HepG2 (cell line): Measurements from ENCODE around the gene CENPB. TPM values are rescaled to one million over a fixed set of nuclear protein-coding genes. Genes with fewer than 3 reads are reported as not detected.

ENCODE experiments used
- AKNA ChIP-seq: sonication (generic); formaldehyde crosslinking; IDR thresholded peaks from 2 replicates; pipeline ENCODE4 v1.4.0; 2020; ENCODE audit warnings: missing genetic modification reagents, borderline replicate concordance
- BRCA1 ChIP-seq: sonication (generic); formaldehyde crosslinking; IDR thresholded peaks from 2 replicates; pipeline ENCODE4 v1.4.0; 2020; ENCODE audit warnings: missing genetic modification reagents
- CAMTA2 ChIP-seq: sonication (generic); formaldehyde crosslinking; IDR thresholded peaks from 2 replicates; pipeline ENCODE4 v1.4.0; 2020; ENCODE audit warnings: mild to moderate bottlenecking, missing genetic modification reagents, borderline replicate concordance
- HBP1 ChIP-seq: IDR thresholded peaks from 2 replicates; pipeline ENCODE4 v1.6.1; 2016; ENCODE audit warnings: low read depth, control low read depth
- KDM5A ChIP-seq: fragments of 200-600 bp; sonication (generic); IDR thresholded peaks from 2 replicates; pipeline ENCODE4 v1.7.0; 2018; ENCODE audit warnings: antibody characterized with exemption, mild to moderate bottlenecking, low read length, borderline replicate concordance
- NFE2L2 ChIP-seq: fragments of 150-350 bp; IDR thresholded peaks from 2 replicates; pipeline ENCODE4 v1.6.1; 2014; ENCODE audit warnings: low read length
- TRIM22 ChIP-seq: fragments of 450-650 bp; IDR thresholded peaks from 2 replicates; pipeline ENCODE4 v1.6.1; 2017
- ZHX1 ChIP-seq: sonication (generic); formaldehyde crosslinking; IDR thresholded peaks from 2 replicates; pipeline ENCODE4 v1.8.1; 2022; ENCODE audit warnings: low read depth, mild to moderate bottlenecking, missing genetic modification reagents
- ZKSCAN5 ChIP-seq: sonication (generic); formaldehyde crosslinking; IDR thresholded peaks from 2 replicates; pipeline ENCODE4 v1.5.1; 2020; ENCODE audit warnings: mild to moderate bottlenecking, missing genetic modification reagents
- ZNF597 ChIP-seq: sonication (generic); formaldehyde crosslinking; IDR thresholded peaks from 2 replicates; pipeline ENCODE4 v1.5.0; 2020; ENCODE audit warnings: missing genetic modification reagents
- ZNF761 ChIP-seq: sonication (generic); formaldehyde crosslinking; conservative IDR thresholded peaks from 2 replicates; pipeline ENCODE4 v1.4.0; 2020; ENCODE audit warnings: mild to moderate bottlenecking, missing genetic modification reagents
- ZSCAN12 ChIP-seq: sonication (generic); formaldehyde crosslinking; IDR thresholded peaks from 2 replicates; pipeline ENCODE4 v1.9.0; 2021; ENCODE audit warnings: mild to moderate bottlenecking, missing genetic modification reagents
- ZSCAN5A ChIP-seq: sonication (generic); formaldehyde crosslinking; IDR thresholded peaks from 2 replicates; pipeline ENCODE4 v1.8.0; 2022; ENCODE audit warnings: mild to moderate bottlenecking, missing genetic modification reagents, borderline replicate concordance
- polyA plus RNA-seq, 8 experiments: library from polyadenylated mRNA; depleted of rRNA in 3 of 8; stranded (reverse) in 7 of 8; unstranded in 1 of 8; fragments of >200 nt; fragmentation: Illumina TruSeq in 4 of 8; extraction: Trizol in 4 of 8; gene quantifications; 2 replicates each; pipeline versions ENCODE4 v1.2.1 to v1.2.3, GENCODE V29; 2011 to 2016; ENCODE audit warnings: low read depth in 4 of 8, missing spikeins in 1 of 8, mixed read lengths in 1 of 8; ENCODE audit not compliant: insufficient read depth in 1 of 8
- total RNA-seq, 5 experiments: library from RNA; depleted of rRNA; stranded (reverse); fragments of >200 nt; fragmentation: Illumina TruSeq; extraction: Trizol; gene quantifications; 2 replicates each; pipeline ENCODE4 v1.2.3, GENCODE V29; 2016; ENCODE audit warnings: low read depth in 1 of 5

Gene CENPB
- total and polyA plus RNA-seq, 2 of the 13 experiments (the other 11 are each of a cell fraction or from before 2014, with no cell fraction given): 10.4 to 54.5 TPM

- TF ChIP-seq TRIM22 (no peak), ZHX1 (peak; percentile 79), BRCA1 (peak; percentile 79), ZKSCAN5 (CRISPR knock-in tag) (peak; percentile 61), KDM5A (peak; percentile 63; the same call in 1 of the 2 replicates), ZNF597 (CRISPR knock-in tag) (no peak), HBP1 (CRISPR knock-in tag) (no peak), CAMTA2 (0 out of 2 replicates have a peak, but pooled peaks have one; percentile 47), ZNF761 (CRISPR knock-in tag) (peak; percentile 89), AKNA (CRISPR knock-in tag) (peak; percentile 56; the same call in 1 of the 2 replicates), ZSCAN12 (0 out of 2 replicates have a peak, but pooled peaks have one; percentile 26), ZSCAN5A (CRISPR knock-in tag) (peak; percentile 45; the same call in 1 of the 2 replicates), NFE2L2 (no peak)
Observed at GRCh38 chr20:3767427-3768341, 18.9 kb downstream of the CENPB start, which contains the start of gene ADISSP (continued).
